ENCODE results near the gene TICRR.

The TICRR gene

DNA sequence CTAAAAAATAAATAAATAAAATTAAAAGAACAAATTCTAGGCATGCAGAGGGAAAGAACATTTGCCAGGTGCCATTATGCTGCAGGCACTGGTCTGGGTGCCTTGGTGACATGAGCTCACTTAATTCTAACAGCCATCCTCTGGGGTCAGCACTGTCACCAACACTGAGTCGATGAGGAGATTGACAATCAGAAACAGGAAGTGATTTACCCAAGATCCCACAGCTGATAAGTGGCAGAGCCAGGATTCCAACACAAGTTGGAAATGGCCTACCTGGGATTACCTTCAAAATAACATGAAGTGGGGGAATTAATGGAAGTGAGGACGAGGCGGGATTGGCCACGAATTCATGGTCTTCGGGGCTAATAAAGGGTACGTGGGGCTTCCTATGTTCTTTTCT is 100.3 kb downstream of the TICRR start:
- TF ChIP-seq, protein P1, sequence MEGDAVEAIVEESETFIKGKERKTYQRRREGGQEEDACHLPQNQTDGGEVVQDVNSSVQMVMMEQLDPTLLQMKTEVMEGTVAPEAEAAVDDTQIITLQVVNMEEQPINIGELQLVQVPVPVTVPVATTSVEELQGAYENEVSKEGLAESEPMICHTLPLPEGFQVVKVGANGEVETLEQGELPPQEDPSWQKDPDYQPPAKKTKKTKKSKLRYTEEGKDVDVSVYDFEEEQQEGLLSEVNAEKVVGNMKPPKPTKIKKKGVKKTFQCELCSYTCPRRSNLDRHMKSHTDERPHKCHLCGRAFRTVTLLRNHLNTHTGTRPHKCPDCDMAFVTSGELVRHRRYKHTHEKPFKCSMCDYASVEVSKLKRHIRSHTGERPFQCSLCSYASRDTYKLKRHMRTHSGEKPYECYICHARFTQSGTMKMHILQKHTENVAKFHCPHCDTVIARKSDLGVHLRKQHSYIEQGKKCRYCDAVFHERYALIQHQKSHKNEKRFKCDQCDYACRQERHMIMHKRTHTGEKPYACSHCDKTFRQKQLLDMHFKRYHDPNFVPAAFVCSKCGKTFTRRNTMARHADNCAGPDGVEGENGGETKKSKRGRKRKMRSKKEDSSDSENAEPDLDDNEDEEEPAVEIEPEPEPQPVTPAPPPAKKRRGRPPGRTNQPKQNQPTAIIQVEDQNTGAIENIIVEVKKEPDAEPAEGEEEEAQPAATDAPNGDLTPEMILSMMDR (IDR thresholded peaks at IDR 0.05; ENCODE audit: low read depth, low read length, missing control alignments) = no peak
- DNase-seq (ENCODE audit: low read depth) = no peak
- no peak overlapping the region for H3K4me3 ChIP-seq (ENCODE audit: low read depth, low read length)
- in situ Hi-C loops (cut with HindIII; ENCODE audit: low sequenced_read_pairs) = no loop called here

DNA sequence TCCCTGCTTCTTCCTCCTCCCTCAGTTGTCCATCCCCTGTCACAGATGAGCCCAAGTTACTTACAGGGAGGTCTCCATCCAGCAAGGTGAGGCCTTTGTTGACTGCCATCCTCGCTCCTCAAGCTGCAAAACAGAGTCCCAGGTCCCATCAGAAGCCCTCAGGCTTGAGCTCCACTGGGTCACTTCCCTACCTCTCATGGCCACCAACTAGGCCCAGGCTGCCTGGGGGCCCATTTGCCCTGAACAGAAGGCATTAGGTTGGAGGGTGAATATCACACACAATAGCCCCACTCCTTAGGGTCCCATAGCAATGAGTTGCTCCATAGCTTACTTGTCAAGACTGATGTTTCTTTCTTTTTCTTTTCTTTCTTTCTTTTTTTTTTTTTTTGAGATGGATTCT is 102.1 kb downstream of the TICRR start:
- H3K4me3 ChIP-seq (ENCODE audit: low read depth, low read length) = no peak overlapping the region
- no peak for DNase-seq (ENCODE audit: low read depth)
- in situ Hi-C loops (cut with HindIII; ENCODE audit: low sequenced_read_pairs) = no loop called here
- TF ChIP-seq, protein P1 (IDR thresholded peaks at IDR 0.05; ENCODE audit: low read depth, low read length, missing control alignments) = no peak
